ENCODE measurements around the gene BRD9.

Gene BRD9

GRCh38 chr5:878125-878524 is 14.5 kb downstream of the BRD9 start:
- DNase-seq (ENCODE audit: low read depth) = no peak

- DNase-seq (ENCODE audit: low read depth) = no peak
These were observed 15.9 kb downstream of the BRD9 start for GRCh38 chr5:876398-877365.

- no peak for DNase-seq (ENCODE audit: low read depth)
These were observed 16.7 kb downstream of the BRD9 start for GRCh38 chr5:875931-876330.

- DNase-seq (ENCODE audit: low read depth) = no peak
These were observed 19.3 kb downstream of the BRD9 start for GRCh38 chr5:873328-873727.

- DNase-seq (ENCODE audit: low read depth) = no peak
These were observed 20.3 kb downstream of the BRD9 start for GRCh38 chr5:872301-872700.

GRCh38 chr5:871596-872298 is 20.9 kb downstream of the BRD9 start:
- DNase-seq (ENCODE audit: low read depth) = no peak

GRCh38 chr5:870956-871355 is 21.6 kb downstream of the BRD9 start:
- DNase-seq (ENCODE audit: low read depth) = no peak

GRCh38 chr5:868428-869135 is 24.0 kb downstream of the BRD9 start:
- no peak for DNase-seq (ENCODE audit: low read depth)

GRCh38 chr5:867300-867870 is 25.2 kb downstream of the BRD9 start:
- DNase-seq (ENCODE audit: low read depth) = no peak

GRCh38 chr5:865771-866170 is 26.8 kb downstream of the BRD9 start:
- no peak for DNase-seq (ENCODE audit: low read depth)

- DNase-seq (ENCODE audit: low read depth) = no peak
These were observed 27.5 kb downstream of the BRD9 start for GRCh38 chr5:865168-865521.

GRCh38 chr5:864492-865167 is 28.0 kb downstream of the BRD9 start:
- no peak for DNase-seq (ENCODE audit: low read depth)

- no peak for DNase-seq (ENCODE audit: low read depth)
These were observed 29.3 kb downstream of the BRD9 start for GRCh38 chr5:863244-863805.

GRCh38 chr5:862367-863243 is 30.0 kb downstream of the BRD9 start:
- DNase-seq (ENCODE audit: low read depth) = peak; percentile 66

- no peak for DNase-seq (ENCODE audit: low read depth)
These were observed 30.9 kb downstream of the BRD9 start for GRCh38 chr5:861442-862366.

GRCh38 chr5:860506-861150 is 32.0 kb downstream of the BRD9 start:
- no peak for DNase-seq (ENCODE audit: low read depth)

- DNase-seq (ENCODE audit: low read depth) = no peak
These were observed 32.8 kb downstream of the BRD9 start for GRCh38 chr5:859798-860296.

- no peak for DNase-seq (ENCODE audit: low read depth)
These were observed 33.2 kb downstream of the BRD9 start for GRCh38 chr5:859391-859790.

GRCh38 chr5:858726-859125 is 33.9 kb downstream of the BRD9 start:
- no peak for DNase-seq (ENCODE audit: low read depth)
